ENCODE data around the gene ZMYND10.

Gene ZMYND10

DNA sequence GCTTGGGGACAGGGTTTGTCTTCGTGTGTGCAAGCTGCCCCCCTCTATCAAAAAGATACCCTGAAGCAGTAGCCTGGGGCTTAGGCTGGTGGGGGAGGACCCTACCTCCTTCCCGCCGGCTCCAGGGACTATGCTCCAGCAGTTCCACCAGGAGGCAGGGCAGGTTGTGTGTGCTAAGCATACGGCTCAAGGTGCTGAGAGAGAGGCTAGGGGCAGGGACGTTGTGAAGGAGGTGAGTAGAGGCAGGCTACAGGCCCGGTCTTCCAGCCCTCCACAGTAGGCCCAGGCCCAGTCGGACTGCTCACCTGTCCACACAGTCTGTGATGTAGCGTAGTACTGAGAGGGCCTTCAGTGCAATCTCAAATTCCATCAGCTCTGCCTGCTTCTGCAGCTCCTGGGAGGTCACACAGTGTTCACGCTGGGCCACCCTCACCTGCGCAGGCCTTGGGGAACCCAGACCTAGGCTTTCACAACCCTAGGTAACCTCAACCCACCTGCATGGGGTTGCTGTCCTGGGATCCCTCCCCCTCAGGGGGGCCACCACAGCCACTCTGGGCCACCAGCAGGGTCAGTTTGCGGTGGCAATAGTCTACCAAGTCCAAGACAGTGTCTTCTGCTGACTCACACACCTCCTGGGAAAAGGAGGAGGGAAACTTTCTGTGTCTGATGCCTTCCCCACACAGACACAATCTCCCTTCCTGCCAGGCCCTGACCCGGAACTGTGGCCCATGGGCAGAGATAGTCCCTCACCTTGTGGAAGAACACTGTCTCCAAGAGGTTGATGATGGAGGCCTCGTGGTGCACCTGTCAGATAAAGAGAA, 2.5 kb downstream of the ZMYND10 start:
- DNase-seq, result no peak

DNA sequence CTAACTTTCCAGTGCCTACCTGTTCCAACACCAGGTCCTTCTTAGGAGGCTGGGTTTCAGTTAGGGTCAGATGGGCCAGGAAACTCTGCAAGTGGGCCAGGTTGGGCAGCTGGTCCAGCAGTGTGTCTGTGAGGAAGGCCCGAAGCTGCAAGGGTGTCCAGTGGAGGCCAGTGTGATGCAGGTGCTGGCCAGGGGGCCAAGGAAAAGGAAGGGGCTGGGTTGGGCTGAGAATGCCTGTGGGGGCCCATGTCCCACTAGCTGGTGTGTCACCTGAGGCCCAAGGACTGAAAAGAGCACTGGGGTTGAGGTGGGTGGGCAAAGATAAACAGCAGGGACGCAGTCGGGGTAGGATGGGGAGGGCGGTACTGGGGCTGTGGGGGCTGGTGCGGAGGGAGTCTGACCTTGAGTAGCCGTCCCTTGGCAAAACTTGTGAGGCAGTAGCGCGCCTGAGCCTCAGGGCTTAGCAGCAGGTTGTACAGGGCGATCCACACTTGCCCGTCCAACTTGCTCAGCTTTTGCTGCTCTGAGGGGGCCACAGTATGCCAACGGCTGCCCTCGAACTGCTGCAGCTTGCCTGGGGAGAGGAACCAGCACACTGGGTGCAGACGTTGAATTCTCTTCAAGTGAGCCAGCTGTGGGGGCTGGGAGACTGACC, 3.4 kb downstream of the ZMYND10 start:
- DNase-seq, result no peak

DNA sequence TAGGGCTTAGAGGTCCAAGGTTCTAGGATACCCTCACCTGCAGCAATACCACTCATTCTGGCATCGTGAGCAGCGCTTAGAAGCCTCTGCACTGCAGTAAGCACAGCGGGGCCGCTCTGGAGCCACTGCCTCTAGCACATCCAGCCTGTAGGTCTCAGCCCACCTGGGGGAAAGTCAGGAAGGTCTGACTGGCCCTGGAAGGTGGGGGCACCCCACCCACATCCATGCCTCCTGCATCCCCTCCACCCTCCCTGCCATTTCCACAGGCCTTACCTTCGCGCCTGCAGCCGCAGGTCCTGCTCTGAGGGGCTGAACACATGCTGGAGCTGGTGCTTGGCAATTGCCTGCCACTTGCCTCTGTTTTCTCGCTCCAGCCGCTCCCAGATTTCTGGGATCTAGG, 4.0 kb downstream of the ZMYND10 start:
- DNase-seq, result no peak

DNA sequence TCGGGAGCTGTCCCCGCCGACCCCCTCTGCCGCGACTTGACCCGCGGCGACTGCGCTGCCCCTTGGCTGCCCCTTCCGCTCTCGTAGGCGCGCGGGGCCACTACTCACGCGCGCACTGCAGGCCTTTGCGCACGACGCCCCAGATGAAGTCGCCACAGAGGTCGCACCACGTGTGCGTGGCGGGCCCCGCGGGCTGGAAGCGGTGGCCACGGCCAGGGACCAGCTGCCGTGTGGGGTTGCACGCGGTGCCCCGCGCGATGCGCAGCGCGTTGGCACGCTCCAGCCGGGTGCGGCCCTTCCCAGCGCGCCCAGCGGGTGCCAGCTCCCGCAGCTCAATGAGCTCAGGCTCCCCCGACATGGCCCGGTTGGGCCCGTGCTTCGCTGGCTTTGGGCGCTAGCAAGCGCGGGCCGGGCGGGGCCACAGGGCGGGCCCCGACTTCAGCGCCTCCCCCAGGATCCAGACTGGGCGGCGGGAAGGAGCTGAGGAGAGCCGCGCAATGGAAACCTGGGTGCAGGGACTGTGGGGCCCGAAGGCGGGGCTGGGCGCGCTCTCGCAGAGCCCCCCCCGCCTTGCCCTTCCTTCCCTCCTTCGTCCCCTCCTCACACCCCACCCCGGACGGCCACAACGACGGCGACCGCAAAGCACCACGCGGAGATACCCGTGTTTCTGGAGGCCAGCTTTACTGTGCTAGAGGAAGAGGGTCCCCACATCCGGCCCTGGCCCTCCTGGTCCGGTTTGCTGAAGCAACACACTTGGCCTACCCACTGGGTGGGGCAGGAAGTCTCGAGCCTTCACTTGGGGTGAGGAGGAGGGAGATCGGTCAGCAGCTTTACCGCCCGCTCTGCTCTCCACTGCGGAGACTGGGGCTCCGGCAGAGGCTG, 4.8 kb downstream of the ZMYND10 start, which contains the start of gene RASSF1:
Gene RASSF1, minus strand, starts transcription at position 389 of the 882 bp plus-strand sequence. Its CDS starts 31 bp downstream, at position 358.
- peak; percentile 45 for DNase-seq

DNA sequence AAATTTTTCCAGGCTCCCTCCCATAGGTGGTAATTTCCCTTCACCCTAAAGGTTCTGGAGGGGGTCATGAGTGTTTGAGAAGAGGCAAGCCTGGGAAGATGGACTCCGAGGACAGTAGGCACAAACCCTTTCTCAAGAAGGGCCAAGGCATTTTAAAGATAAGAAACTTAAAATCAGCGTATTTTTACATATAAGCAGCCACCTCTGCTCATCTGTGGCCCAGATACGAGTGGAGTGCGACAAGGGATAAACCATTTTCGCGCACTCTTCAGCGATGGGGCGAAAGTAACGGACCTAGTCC, 5.4 kb downstream of the ZMYND10 start:
- DNase-seq, result no peak

DNA sequence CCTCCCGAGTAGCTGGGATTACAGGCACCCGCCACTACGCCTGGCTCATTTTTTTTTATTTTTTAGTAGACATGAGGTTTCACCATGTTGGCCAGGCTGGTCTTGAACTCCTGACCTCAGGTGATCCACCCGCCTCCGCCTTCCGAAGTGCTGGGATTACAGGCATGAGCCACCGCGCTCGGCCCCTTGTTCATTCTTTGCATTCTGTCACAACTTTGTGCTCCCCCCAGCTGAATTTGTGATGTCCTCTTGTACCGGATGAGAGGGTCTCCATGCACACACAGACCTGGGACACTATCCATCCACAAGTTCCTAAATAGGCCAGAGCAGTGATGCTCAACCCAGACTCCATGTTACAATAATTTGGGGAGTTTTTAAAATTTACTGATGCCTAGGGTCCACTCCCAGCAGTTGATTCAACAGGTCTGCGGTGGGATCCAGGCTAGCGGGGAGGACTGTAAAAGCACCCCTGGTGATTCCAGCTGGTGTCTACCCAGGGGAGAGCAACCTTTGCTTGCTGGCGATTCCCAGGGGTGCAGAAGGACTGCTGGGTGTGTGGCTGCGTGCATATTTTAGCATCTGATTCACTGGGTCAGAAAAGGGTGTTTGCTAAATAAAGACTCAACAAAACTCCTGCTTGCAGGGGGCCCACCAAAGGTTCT, 5.9 kb downstream of the ZMYND10 start:
- DNase-seq, result no peak

DNA sequence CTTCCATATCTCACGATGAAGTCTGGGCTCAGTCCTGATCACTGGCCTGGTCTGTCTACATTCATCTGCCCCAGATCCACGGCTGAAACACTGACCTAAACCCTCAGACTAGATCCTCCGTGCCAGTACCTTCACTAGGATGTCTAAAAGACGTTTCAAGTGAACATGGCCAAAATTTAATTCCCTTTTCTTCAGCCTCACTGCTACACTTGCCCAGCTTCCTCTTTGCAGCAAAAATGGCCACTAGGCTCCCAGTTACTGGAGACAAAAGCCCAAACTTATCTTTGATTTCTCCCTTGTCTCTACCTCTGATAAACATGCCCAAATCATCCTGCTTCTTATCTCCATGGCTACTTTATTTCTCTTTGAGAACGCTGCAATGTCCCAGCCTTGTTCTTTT, 6.6 kb downstream of the ZMYND10 start:
- DNase-seq, result no peak

DNA sequence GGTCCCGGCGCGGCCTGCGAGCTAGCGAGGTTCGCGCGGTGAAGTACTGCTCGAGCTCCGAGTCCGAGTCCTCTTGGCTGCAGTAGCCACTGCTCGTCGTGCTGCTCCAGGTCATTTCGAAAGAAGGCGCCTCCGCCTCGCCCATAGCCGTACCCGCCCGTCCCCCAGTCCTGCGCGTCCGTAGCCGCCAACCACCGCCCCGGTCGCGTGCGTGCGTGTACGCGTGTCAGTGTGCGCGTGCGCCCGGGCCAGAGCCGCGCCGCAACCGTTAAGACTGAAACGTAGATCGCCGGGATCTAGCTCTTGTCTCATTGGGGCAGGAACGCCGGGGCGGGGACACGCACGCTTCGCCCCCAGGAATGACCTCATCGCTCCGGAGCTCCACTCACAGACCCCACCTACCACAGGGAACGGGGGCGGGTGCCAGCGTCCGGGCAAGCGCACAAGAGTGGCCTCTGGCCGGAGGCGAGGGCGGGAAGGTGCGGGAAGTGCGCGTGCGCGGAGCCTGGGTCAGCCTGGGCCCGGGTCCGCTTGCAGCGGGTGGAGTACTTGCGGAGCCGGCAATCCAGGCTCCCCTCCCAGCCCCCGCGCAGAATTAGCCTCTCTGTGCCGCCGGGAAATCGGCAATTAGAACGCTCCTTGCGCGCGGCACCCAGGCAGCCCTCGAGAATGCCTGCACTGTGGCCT, 8.2 kb downstream of the ZMYND10 start:
- DNase-seq, result peak; percentile 96

DNA sequence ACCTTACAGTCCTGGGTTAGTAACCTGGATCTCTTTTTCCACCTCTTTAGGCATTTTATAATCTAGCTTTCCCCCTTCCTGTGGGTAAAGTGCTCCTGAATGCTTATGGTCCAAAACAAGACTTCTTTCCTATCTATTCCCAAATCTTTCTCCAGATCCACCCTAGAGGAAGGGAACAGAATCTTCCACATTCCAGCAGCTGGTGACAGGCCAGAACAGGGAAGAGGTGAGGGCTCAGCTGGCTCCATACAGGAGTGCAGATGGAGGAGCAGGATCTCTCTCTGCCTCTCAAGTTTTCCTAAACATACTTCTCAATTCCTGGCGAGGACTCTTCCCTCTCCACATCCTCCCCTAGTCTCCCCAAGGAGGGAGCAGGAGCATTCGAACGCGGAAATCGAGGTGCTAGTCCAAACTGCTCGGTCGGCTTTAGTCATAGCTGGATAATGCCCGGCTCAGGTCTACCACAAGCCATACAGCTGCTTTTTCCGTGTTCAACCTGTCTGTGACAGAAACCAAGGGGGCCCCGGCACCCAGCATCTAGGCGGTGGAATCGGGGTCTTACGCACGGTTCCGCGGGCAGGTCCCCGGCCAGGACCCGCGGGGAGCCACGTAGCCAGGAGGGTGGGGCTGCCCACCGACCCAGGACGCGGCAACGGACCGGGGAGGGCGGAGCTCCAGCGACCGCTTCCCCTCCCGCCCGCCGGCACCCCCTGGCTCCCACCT, 8.9 kb downstream of the ZMYND10 start:
- peak; percentile 76 for DNase-seq

DNA sequence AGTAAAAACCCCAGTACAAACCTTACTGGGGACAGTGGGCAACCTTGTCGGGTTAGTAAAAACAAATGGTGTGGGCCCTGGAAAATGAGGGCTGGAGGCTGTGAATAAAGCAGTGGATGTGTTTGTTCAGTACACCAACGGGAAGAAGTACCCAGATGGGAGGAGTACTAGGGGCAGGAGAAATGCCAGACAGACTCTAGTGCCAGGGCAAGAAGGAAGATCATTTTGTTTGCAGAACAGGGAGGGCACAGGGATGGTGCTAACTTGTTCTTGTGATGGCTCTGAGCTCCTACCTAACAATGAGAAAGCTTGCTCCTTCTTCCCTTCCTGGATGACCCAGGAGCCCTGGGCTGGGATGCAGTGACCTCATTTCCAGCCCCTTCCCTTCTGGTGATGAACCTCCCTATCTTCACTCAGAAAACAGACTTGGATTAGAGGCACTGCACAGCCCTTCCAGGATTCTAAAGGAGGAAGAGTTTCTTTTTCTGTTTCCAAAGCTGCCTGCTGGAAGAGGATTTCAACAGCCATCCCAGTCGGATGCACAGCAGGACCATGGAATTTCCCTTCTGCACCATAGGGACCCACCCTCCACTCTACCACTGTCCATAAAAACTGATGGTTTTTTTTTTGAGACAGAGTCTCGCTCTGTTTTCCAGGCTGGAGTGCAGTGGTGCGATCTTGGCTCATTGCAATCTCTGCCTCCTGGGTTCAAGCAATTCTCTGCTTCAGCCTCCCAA, 11.0 kb downstream of the ZMYND10 start:
- no peak for DNase-seq

DNA sequence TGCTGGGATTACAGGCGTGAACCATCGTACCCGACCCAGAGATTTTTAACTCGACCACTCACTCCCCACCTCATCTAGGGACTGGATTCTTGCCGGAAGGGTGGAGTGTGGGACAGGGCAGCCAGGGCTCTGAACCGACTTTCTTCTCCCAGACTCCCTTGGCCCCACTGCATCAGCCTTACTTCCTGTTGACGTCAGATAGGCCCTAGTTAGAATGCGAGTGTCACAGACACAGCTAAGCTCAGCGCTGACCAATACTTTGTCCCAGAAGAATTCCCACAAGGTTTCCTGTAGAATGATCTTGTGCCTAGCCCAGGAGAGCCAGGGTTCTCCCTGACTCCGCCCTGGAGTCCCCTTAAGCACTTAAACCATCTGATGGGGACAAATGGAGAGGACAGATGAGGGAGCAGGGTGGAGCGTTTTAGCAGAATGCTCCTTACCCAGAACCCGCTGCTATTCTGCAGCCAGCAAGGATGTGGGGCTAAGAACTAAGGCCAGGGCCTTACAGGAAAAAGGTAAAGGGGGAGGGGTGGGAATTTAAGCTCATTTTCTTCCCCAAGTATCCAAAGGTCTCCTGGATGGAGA, 11.7 kb downstream of the ZMYND10 start:
- DNase-seq, result no peak

DNA sequence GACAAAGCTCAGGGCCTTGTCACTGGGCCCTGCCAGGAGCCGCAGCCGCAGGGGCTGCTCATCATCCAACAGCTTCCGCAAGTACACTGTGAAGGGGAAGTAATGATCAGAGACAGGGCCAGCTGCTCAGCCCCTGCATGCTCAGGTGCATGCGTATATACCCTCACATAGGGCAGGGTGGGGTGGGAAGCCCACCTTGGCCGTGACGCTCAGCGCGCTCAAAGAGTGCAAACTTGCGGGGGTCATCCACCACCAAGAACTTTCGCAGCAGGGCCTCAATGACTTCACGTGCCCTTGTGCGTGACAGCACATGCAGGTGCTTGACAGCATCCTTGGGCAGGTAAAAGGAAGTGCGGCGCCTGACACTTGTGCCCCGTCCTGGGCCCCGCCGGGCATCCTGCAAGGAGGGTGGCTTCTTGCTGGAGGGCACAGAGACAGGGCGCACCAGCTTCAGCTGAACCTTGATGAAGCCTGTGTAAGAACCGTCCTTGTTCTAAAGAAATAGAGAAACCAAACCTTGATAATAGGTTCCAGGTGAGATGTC, 14.1 kb downstream of the ZMYND10 start:
- no peak for DNase-seq

DNA sequence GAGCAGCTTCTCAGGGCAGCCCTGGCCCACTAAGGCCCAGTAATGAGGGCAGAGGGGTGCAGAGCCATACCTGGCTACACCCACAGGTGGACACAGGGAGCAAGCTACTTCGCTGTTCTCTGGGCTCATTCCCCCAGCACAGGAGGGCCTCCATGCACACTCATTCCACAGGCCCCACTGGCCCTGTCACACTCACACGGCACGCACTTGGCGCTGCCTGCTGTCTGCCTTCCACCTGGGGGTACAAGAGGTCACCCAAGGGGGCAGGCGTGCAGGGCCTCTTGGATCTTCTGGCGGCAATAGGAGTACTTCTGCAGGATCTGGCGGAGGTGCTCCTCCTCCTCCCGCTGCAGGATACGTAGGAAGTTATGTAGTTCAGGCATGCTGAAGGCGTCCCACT, 15.2 kb downstream of the ZMYND10 start:
- DNase-seq, result no peak

DNA sequence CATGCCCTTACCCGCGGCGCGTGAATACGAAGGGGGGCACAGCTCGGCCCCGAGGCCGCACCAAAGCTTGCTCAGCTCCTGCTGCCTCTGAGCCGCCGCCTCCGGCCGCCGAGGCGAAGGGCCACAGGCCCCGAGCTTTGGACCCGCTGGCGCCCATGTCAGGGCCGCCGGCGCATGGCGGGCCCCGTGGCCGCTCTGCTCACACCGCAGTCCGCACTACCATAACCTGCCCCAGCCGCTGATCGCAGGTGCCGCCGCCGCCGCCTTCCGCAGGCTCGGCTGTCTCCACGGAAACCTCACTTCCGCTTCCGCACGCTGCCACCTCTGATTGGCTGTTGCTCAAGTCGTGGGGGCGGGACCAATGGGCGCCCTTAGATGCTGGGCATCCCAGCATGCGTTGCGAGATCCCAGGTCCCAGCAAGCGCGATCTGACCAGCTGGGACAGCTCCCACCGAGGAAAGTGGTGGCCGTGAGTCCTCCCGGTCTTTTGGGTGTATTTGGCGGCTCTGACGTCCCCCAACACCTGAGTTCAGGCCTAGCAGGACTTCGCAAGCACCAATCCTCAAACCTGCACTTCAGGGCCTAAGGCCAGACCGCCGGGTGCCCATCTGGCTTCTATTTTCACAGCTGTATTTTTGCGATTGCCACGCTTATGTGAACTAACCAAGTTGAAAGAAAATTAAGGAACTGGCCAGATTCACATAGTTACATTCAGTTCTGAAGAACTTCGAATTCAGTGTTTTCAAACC, 17.4 kb downstream of the ZMYND10 start, which contains the start of gene TUSC2:
Gene TUSC2, minus strand, starts transcription at position 281 of the 749 bp plus-strand sequence. Its CDS starts 124 bp downstream, at position 157.
- DNase-seq, result peak; percentile 94

DNA sequence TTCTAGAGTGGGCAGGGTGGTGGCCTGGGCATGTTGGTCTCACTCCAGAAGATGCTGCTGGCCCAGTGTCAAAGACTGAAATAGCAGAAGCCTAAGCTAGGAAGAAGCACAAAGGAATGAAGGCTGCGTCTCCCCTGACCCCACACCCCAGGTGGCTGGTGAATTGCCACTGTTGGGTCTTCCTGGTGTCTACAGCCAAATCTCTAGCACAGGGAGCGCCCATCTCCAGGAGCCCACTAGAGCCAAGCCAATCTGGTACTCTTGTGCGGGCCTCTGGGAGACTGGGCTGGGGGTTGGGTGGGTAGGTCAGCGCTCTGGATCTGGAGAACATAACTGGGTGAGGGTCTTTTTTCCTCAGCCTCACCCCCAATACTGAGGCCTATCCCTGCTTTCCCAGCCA, 18.4 kb downstream of the ZMYND10 start:
- DNase-seq, result no peak

DNA sequence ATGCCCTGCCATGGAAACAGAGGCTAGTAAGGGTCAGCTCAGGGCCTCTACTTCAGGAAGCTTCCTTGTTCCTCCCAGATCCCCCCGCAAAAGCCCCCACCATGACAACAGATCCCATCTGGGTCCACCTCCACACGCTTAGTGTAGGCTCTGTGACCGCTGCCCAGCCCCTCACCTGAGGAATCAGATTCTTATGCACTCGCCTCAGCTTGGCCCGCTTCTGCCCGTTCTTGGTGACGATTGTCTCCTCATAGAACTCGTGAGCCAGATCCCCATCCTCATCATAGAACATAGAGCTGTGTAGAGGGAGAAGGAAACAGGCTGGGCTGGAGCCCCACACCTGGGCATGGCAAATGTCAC, 19.4 kb downstream of the ZMYND10 start:
- DNase-seq, result no peak

DNA sequence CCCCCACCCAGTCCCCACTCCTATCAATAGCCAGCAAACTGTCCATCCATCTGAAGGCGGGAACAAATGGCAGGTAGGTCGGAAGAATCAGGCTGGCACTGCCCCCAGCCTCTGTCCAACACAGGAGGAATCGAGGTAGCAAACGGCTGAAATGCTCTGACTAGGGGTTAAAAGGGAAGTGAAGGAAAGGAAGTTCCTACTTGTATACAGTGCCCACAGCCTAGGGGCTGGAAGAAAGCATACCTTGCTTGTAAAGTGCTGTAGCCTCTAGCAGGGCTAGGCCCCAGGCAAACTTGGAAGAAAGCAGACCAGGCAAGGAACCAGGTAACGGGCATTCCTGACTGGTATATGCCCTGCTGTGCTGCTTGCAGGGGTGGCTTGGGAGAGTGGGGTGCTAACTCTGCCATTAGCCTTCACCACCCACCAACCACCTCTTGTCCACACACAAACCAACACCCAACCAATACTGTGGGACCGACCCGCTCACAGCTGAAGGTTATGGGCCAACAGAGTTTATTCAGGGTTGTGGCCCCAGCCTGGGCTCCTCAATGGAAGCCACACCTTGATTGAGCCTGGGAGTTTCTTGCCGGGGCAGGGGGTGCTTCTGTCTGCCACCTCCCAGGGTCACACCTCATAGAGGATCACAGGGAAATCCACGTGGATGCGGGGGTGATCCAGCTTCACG, 19.9 kb downstream of the ZMYND10 start:
- no peak for DNase-seq

DNA sequence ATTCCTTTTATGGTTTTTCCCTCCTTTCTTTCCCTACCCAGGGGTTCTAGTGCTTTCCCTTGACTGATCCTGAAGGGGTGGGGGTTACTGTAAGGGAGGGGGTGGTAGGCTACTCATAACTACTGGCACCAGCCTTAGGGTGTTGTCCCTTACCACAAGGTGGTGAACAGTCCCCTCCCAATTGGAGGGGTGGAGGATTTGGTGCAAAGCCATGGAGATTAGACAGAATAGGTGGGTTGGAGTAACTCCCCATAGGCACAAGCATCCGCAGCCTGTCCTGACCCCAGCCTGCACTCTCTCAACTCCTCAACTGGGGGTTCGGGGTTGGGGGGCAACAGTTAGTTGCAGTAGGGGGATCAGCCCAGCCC, 20.4 kb downstream of the ZMYND10 start:
- no peak for DNase-seq

All from stimulated activated naive CD4-positive, alpha-beta T cell treated with Interleukin-2 at 50 U/mL for 16 hours (primary cell).